GM19455 (cell line): ENCODE data around the gene ADCY9.
"Not testable (repeated sequence)": the region's sequence is repeated elsewhere in the genome, so short reads cannot be mapped to it uniquely, and the experiment has no call there.

Experiments used
- ATAC-seq: cut with Tn5 transposase; IDR thresholded peaks from one replicate; pipeline ENCODE4 v1.9.1; 2021; ENCODE audit not compliant: unreplicated experiment

The ADCY9 gene

DNA sequence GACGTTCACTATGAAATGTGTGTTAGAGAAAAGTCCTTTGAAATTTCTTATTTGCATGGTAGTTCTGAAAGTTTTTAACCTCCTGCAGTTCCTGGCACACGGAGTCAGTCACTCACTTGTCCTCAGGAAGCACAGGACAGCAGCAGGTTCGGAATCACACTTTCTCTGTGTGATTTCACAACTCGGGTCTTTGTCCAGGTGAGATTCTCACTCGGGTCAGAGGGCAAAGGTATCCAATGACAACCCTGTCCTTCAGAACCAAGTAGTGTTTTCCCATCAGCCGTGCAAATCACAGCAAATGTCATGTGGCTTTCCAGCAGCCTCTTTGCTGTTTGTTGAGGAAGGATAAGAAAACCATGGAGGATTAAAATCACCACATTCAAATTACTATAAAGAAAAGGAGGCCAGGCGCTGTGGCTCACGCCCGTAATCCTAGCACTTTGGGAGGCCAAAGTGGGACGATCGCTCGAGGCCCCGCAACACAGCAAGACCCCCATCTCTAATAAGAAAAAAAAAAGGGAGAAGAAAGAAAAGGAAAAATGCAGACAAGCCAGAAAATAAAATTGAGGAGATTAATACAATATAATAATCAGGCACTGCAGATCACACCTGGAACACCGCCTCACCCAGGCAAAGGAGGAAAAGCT, 22.0 kb downstream of the ADCY9 start:
- ATAC-seq: no peak

- no peak for ATAC-seq
Measured at GRCh38 chr16:4093495-4094126, 22.6 kb downstream of the ADCY9 start.

GRCh38 chr16:4092547-4093265, 23.5 kb downstream of the ADCY9 start:
- ATAC-seq: no peak

DNA sequence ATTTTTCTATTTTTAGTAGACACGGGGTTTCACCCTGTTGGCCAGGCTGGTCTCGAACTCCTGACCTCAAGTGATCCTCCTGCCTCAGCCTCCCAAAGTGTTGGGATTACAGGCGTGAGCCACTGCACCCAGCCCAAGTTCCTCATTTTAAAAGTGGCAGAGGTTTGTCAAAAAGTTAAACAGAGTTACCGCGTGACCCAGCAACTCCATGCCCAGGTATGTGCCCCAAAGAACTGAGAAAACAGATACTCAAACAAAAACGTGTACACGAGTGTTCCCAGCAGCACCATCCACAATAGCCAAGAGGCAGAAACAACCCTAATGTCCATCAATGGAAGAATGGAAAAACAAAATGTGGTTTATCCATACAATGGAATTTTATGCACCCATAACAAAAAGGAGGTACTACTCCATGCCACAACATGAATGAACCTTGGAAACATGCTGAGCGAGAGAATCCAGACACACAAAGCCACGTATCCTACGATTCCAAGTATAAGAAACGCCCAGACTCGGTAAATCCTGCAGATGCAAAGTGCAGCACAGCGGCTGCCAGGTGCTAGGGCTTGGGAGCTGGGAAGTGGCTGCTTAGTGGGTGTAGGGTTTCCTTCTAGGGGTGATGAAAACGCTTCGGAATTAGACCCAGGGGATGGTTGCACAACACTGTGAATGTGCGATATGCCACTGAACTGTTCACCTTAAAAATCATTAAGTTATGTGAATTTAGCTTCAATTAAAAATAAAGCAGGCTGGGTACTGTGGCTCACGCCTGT, 24.8 kb downstream of the ADCY9 start:
- ATAC-seq: no peak

- no peak for ATAC-seq
Measured at GRCh38 chr16:4090351-4090851, 25.8 kb downstream of the ADCY9 start.

- no peak for ATAC-seq
Measured at GRCh38 chr16:4089811-4090301, 26.4 kb downstream of the ADCY9 start.

GRCh38 chr16:4089251-4089810, 26.9 kb downstream of the ADCY9 start:
- no peak for ATAC-seq

DNA sequence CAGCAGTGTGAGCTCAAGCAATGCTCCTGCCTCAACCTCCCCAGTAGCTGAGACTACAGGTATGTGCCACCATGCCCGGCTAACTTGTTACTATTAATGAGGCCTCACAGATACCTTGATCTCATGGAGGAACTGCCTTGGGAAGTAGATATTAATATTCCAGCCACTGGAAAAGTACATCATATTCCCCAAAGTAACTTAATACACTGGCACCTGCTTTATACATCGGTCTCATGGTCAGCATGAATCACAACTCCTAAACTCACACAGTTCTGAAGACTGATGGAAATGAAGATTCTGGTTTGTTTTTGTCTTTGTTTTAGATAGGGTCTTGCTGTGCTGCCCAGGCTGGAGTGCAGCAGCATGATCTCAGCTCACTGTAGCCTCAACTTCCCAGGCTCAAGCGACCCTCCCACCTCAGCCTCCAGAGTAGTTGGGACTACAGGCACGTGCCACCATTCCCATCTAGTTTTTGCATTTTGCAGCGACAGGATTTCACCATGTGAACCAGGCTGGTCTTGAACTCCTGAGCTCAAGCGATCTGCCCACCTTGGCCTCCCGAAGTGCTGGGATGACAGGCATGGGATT, 28.2 kb downstream of the ADCY9 start:
- no peak for ATAC-seq

- ATAC-seq: no peak
Measured at GRCh38 chr16:4087099-4087885, 28.9 kb downstream of the ADCY9 start.

GRCh38 chr16:4086153-4086552, 30.1 kb downstream of the ADCY9 start:
- ATAC-seq: no peak

DNA sequence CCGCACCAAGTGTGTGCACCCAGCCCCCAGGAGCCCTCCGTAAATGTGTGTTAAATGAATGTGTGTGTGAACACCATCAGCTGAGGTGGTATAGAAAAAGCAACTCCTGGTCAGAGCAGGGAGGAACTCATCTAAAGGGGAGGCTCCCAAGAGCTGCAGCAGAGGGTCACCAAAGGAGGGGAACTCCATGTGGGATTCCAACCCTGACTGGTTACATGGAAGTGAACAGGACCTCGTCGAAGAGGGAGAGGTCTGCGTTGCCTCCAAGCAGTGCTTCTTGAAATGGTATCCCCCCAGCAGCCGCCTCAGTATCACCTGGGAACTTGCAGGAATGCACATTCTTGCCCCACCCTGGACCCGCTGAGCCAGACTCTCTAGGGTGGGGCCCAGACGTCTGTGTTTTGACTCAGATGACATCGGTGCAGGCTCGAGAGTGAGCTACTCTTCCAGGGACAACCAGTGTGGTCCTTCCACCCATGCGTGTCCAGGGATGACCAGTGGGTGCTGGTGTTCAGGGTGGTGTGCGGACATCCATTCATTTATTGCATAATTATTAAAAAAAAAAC, 30.8 kb downstream of the ADCY9 start:
- no peak for ATAC-seq

GRCh38 chr16:4083347-4083870, 32.8 kb downstream of the ADCY9 start:
- no peak for ATAC-seq

- ATAC-seq: no peak
Measured at GRCh38 chr16:4082474-4083044, 33.7 kb downstream of the ADCY9 start.

GRCh38 chr16:4081521-4082021, 34.7 kb downstream of the ADCY9 start:
- no peak for ATAC-seq

- no peak for ATAC-seq
Measured at GRCh38 chr16:4081047-4081446, 35.2 kb downstream of the ADCY9 start.

GRCh38 chr16:4077174-4077649, 39.0 kb downstream of the ADCY9 start:
- ATAC-seq: no peak

DNA sequence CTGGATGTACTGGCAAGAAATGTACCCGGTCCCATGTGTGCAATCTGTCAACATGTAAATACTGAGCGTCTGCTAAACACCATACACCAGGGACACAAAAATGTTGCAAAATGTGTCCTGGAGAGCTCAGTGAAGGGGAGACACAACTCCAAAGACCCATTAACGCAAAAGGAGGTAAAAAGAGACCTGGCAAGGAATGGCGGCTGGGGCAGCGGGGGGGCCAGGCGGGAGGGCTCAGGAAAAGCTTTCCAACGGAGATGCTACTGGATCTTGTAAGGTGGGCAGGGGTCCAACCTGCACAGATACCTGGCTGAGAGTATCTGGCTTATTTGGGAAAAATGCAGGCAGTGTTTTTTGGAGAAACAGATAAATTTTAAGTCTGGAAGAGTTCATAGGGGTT, 40.7 kb downstream of the ADCY9 start:
- ATAC-seq: no peak

DNA sequence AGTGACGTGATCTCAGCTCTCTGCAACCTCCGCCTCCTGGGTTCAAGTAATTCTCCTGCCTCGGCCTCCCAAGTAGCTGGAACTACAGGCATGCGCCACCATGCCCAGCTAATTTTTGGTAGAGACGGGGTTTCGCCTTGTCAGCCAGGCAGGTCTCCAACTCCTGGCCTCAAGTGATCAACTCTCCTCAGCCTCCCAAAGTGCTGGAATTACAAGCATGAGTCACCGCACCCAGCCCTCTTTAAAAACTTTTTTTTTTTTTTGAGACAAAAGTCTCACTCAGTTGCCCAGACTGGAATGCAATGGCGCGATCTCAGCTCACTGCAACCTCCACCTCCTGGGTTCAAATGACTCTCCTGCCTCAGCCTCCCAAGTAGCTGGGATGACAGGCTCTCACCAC, 43.1 kb downstream of the ADCY9 start:
- ATAC-seq: not testable (repeated sequence)
